GM19035 (cell line): ENCODE results near the gene EPHB2.
"Not testable (repeated sequence)": the region's sequence is repeated elsewhere in the genome, so short reads cannot be mapped to it uniquely, and the experiment has no call there.

Source experiments
- ATAC-seq: cut with Tn5 transposase; IDR thresholded peaks from one replicate; pipeline ENCODE4 v1.9.1; 2021; ENCODE audit not compliant: unreplicated experiment

EPHB2 gene

DNA sequence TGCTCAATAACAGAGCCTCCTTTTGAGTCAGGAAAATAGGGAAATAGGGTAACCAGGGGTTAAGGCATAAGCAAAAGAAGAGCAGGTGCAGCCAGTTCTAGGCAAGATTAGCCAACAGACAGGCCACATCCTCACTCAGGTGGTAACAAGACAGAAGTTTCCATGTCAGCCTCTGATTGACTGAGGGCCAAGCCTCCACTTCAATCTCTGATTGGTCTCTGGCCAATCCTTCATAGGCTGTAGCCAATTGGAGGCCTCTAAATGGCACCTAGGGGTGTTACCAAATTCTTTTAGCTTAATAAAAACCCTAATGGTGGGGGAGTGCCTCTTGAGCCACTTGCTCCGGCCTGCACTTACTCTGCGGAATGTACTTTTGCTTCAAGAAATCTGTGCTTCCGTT, 224.8 kb downstream of the EPHB2 start:
- no peak for ATAC-seq

- no peak for ATAC-seq
Measured at GRCh38 chr1:22936681-22937080, 226.0 kb downstream of the EPHB2 start.

DNA sequence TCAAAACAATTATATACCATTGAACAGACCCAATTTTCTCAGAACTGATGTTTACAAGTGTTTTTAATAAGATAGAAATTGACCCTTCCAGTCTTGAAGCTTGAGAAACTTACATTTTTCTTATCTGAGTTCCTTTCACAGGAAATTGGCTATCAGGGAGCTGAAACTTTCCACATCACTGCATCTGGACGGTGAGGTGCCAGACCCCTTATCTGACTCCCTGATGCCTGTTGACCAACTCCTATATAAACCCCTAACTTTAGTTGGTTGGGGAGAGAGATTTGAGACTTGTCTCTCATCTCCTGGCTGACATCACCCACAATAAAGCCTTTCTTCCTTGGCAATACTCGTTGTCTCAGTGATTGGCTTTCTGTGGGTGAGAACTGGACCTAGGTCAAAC, 230.6 kb downstream of the EPHB2 start:
- no peak for ATAC-seq

DNA sequence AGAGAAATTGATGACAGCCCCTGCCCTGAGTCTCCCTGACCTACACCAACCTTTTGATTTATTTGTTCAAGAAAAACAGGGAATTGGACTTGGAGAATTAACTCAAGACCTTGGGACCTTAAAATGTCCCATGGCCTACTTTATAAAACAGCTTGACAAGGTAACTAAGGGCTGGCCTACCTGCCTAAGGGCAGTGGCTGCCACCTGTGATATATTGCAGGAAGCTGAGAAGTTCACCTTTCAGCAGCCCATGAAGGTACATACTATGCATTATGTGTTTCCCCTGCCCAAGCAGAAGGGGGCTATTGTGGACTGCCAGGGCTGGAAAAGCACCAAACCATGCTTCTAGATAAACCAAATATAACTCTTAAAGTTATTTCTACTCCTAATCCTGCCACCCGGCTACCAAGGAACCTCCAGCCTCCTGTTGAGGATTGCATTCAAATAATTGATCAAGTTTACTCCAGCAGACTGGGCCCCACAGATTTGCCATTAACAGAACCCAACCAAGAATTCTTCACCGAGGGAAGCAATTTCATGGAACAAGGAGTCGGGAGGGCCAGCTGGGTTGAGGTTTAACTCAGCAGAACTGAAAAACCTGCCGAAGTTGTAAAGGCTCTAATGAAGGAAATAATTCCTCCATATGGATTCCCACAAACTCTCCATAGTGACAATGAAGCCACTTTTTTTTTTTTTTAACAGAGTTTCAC, 233.9 kb downstream of the EPHB2 start:
- ATAC-seq: no peak

DNA sequence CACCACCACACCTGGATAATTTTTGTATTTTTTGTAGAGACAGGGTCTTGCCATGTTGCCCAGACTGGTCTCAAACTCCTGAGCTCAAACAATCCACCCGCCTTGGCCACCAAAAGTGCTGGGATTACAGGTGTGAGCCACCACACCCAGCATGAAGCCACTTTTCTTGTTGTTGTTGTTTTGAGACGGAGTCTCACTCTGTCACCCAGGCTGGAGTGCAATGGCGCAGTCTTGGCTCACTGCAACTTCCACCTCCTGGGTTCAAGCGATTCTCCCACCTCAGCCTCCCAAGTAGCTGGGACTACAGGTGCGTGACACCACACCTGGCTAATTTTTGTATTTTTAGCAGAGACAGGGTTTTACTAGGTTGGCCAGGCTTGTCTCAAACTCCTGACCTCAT, 234.5 kb downstream of the EPHB2 start:
- ATAC-seq: not testable (repeated sequence)

DNA sequence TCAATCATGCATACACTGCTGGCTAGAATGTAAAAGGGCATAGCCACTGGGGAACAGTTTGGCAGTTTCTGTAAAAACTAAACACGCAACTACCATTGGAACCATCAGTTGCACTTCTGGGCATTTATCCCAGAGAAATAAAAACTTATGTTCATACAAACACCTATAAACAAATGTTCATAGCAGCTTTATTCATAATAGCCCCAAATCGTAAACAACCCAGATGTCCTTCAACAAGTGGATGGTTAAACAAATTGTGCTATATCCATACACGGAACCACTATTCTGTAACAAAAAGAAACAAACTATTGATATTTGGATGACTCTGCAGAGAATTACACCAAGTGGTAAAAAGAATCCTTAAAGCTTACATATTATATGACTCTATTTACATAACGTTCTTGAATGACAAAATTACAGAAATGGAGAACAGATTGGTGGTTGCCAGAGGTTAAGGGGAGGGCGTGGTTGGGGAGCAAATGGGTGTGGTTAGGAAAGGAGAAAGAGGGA, 239.2 kb downstream of the EPHB2 start:
- no peak for ATAC-seq

DNA sequence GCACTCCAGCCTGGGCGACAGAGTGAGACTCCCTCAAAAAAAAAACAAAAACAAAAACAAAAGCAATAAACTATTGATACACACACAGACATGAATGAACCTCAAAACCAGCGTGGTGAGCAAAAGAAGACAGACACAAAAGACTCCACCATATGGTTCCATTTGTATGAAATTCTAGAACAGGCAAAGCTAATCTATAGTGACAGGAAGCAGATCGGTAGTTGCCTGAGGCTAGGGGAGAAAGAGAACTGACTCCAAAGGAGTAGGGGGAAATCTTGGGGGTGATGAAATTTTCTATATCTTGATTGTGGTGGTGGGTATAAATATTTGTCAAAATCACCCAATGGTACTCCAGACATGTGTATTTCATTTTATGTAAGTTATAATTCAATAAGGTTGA, 241.2 kb downstream of the EPHB2 start:
- no peak for ATAC-seq

DNA sequence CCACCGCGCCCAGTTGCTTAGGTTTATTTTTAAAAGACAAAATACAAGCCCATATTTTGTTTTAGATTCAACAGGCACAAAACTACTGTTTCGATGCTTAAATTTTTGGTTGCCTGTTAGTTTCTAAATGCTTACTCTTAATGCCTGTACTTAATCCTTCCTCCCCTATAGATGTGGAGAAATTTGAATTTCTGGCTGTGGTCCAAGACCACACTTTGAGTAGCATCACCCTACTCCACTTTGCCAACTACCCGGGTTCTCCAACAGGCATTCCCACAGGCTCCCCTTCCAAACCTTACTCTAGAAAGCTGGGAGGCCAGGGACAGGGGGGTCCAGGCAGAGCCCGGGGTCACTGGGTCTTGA, 242.0 kb downstream of the EPHB2 start:
- no peak for ATAC-seq

GRCh38 chr1:22953057-22953739, 242.6 kb downstream of the EPHB2 start:
- no peak for ATAC-seq

DNA sequence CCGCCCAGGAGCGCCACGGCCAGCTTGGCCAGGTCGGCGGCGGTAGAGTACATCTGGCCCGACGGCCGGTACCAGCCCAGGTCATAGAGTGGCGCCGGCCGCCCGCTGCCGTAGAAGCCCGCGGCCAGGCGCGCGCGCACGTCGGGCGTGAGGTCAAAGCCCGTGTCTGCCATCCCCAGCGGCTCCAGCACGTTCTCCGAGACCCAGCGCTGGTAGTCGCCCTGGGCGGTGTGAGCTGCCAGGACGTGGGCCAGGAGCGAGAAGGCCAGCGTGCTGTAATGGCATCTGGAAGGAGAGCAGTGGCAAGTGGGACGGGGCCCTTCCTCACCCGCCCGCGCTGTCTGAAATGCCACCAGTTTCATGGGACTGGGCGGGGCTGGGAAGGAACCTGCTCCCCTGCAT, 243.1 kb downstream of the EPHB2 start:
- no peak for ATAC-seq

DNA sequence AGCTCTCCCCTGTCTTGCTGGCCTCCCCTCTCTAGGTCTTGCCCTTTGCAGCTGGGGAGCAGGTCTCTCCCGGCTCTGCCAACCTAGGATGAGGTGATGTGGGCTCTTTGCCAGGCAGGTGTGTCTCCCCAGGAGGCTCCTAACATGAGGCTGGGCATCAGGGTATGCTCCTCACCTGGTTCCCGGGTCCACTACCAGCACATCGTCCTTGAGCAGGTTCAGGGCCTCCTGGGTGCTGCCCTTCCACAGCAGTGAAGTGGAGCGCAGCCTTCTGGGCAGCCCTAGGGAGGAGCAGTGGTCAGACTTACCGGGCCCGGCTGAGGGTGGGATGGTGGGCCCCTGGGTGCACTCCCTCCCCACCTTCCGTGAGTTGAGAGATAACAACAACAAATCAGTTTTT, 244.5 kb downstream of the EPHB2 start:
- ATAC-seq: no peak

- ATAC-seq: no peak
Measured at GRCh38 chr1:22957066-22957465, 246.4 kb downstream of the EPHB2 start.

DNA sequence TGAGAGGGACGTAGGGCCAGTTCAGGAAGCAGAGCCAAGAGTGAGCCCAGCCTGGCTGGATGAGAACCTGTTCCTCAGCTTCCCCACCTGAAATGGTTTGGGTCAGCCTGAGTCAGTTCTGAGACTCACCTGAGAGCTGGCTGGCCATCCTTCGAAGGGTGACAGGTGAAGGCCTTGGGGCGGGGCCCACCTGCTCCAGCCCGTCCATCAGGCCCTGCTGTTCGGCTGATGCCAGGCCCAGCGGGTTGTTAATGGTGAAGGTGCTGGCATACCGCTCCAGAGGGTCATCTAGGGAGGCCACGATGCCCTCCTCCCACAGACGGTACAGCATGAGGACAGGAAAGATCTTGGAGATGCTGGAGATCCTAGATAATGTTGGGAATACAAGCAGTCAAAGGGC, 247.9 kb downstream of the EPHB2 start:
- no peak for ATAC-seq

- no peak for ATAC-seq
Measured at GRCh38 chr1:22959545-22960360, 249.1 kb downstream of the EPHB2 start.

DNA sequence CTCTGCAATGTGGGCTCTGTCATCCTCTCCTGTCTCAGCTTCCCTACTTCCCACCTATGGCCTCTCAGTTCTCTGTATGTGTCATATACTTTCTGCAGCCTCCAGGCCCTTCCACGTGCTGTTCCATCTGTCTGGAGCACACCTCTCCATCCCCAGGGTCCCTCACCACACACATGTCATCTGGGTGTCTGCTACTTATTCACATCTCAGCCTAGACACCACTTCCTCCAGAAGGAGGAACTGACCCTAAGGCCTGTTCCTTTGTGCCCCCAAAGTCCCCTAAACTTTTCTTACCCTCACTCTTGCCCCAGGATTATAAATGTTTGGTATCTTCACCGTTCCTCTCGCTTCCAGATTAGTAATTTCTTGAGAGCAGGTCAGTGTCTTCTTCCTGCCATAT, 251.9 kb downstream of the EPHB2 start:
- no peak for ATAC-seq

- no peak for ATAC-seq
Measured at GRCh38 chr1:22963044-22963677, 252.5 kb downstream of the EPHB2 start.

- ATAC-seq: no peak
Measured at GRCh38 chr1:22966309-22966708, 255.7 kb downstream of the EPHB2 start.

DNA sequence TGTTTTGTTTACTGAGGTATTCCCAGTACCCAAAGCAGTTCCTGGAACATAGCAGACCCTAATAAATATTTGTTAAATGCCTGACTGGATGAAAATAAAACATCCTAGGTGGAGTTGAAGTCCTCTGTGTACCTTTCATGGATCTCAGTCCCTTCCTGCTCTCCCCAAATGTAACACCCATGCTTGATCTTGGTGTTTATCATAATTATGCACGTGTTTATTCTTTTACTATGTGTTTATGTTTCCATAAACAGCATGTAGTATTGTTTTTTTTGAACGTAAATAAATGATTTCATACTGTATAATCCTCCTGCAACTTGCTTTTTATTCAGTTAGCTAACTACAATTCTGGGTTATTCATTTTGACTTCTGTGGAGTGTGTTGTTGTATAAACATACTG, 257.2 kb downstream of the EPHB2 start:
- no peak for ATAC-seq

DNA sequence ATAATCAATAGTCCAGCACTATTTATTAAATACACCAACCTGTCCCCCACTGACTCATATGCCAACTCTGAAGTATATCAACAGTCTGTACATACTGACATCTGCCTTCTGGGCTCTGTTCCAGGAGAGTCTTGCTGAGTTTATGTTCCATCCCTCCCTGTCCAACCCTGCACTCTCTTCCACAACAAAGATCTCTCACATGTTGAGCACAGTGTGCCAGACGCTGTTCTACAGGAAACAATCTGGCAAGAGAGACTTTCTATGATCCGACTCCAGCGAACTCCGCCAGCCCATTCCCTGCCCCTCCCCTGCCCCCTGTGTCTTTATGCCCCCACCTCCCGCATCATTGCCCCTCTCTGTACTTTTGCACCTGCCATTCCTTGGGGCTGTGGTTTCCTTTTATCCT, 258.7 kb downstream of the EPHB2 start:
- ATAC-seq: no peak

DNA sequence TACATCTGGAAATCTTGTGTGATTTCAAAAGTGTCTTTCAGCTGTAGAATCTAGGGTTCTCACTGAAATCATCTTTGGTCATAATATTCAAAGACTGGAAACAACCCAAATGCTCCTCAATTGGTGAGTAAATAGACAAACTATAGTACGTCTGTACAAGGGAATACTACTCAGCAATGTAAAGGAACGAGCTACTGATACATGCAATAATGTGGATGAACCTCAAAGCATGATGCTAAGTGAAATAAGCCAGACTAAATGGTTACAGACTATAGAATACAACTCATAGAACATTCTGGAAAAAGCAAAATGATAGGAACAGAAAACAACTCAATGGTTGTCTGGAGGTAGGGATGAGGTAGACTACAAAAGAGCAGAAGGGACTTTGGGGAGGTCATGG, 259.5 kb downstream of the EPHB2 start:
- no peak for ATAC-seq
